IPS-18a (cell line): ENCODE measurements around the gene RGL3.
"Not testable (repeated sequence)": the region's sequence is repeated elsewhere in the genome, so short reads cannot be mapped to it uniquely, and the experiment has no call there.

Experiments used
- H3K27ac ChIP-seq: one replicate; pipeline ENCODE4 v1.5.1; 2013; ENCODE audit warnings: low read length
- H3K27me3 ChIP-seq: one replicate; pipeline ENCODE4 v1.6.1; 2013; ENCODE audit warnings: mild to moderate bottlenecking, low read length; ENCODE audit not compliant: control insufficient read depth, insufficient read depth
- H3K36me3 ChIP-seq: one replicate; pipeline ENCODE4 v1.6.1; 2013; ENCODE audit warnings: low read depth, low read length; ENCODE audit not compliant: control insufficient read depth
- H3K4me1 ChIP-seq: one replicate; pipeline ENCODE4 v1.6.1; 2013; ENCODE audit warnings: low read depth, low read length; ENCODE audit not compliant: control insufficient read depth
- H3K4me3 ChIP-seq: one replicate; pipeline ENCODE4 v1.5.1; 2013; ENCODE audit warnings: low read length
- H3K9ac ChIP-seq: one replicate; pipeline ENCODE4 v1.6.1; 2013; ENCODE audit warnings: mild to moderate bottlenecking, low read length, moderate library complexity
- H3K9me3 ChIP-seq: one replicate; pipeline ENCODE4 v1.6.1; 2013; ENCODE audit warnings: low read depth, low read length; ENCODE audit not compliant: control insufficient read depth

Gene RGL3

DNA sequence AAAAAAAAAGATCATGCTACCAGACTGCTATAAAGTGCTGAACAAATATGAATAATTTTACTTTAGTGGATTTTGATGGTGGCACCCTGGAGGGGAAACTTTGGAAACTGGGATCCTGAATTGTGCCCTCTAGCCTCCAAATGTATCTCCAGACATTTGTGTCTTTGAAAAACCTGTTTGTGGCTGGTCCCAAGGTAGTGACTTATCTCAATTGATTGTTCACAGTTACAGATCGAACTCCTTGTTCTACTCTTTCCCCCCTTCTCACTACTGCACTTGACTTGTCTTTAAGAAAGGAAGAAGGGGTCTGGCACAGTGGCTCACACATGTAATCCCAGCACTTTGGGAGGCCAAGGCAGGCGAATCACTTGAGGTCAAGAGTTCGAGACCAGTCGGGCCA lies 10.5 kb downstream of the RGL3 start:
- Histone ChIP-seq H3K4me1 (no peaks in the 10 kb centered on the region), H3K9ac (no peak overlapping the region), H3K4me3 (no peak overlapping the region), H3K27me3 (no peaks in the 10 kb centered on the region), H3K9me3 (no peaks in the 10 kb centered on the region), H3K27ac (no peak overlapping the region), H3K36me3 (peaks cover 3% of the 10 kb centered on the region)

DNA sequence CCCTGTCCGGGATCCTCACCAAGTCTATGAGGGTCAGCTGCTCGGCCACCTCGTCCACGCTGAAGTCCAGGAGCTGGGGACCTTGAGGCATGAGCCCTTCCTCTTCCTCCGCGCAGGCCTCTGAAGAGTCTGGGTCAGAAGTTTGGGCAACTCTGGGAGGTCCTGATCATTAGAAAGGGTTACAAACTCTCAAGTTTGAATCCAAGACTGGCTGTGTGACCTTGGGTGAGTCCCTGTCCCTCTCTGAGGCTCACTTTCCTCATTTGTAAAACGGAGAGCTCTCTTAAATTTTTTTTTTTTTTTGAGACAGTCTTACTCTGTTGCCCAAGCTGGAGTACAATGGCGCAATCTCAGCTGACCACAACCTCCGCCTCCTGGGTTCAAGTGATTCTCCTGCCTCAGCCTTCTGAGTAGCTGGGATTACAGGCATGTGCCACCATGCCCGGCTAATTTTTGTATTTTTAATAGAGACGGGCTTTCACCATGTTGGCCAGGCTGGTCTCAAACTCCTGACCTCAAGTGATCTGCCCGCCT lies 12.3 kb downstream of the RGL3 start:
- not testable (repeated sequence) for H3K4me1 ChIP-seq, H3K4me3 ChIP-seq, H3K36me3 ChIP-seq, H3K27me3 ChIP-seq, H3K9me3 ChIP-seq, H3K9ac ChIP-seq, H3K27ac ChIP-seq

DNA sequence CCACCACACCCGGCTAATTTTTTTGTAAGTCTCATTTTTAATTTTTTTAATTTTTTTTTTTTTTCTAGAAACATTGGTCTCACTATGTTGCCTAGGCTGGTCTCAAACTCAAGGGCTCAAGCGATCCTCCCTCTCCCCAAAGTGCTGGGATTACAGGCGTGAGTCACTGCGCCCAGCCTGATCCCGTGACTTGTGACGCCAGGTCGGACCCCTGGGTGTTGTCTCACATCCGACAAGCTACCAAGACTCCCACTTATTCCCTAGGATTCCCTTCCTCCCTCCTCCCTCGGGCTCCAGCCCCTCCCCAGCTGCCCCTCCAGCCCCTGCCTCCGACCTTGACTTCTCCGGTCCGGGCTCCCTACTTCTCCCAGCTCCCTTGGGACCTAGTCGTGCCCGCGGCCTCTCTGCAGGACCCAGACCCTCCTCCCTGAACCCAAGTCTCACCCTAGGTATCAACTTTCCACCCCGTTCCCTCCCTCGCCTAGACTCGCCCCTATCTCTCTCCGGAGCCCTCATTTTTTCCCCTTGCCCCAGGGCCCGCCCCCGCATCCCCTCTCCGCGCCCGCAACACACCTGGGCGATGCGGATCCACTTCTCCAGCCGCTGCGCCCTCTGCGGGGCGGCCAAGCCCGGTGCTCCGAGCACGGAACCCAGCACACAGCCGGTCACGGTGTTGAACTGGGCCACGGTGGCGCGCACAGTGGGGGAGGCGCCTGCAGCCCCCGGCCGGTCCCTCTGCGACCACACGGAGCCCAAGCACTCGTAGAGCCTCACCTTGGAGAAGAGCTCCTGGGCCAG lies 13.1 kb downstream of the RGL3 start:
- no peak overlapping the region for H3K27ac ChIP-seq
- H3K4me1 ChIP-seq = no peaks in the 10 kb centered on the region
- H3K9me3 ChIP-seq = no peaks in the 10 kb centered on the region
- H3K36me3 ChIP-seq = peaks cover 9% of the 10 kb centered on the region
- H3K9ac ChIP-seq = no peak overlapping the region
- H3K4me3 ChIP-seq = peak overlapping the region; percentile 39
- H3K27me3 ChIP-seq = no peaks in the 10 kb centered on the region

DNA sequence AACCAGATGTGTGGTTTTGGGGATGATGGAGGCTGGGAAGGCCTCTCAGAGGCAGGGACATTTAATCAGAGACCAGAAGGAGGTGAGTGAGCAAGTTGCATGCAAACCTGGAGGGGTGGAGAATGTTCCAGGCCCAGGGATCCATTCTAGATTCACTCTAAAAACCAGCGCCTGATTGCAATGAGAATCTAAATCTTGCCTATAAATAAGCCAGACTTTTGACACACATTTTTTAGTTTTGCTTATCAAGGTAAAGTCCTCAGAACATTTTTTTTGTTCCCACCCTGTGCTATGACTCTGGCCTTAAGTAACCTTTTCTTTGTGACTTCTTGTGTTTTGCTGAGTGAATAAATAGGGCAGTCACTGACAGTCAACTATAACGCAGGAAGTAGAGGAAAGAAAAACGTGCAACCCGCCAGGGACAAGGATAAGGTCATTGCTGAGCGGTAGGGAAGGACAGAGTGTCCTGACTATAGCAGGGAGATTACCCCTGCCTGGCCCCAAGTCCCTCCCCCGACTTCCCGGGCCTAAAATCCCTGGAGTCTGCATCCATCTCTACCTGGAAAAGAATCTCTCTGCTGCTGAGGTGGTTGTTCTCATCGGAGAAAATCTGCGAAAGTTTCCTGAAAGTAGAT lies 14.4 kb downstream of the RGL3 start:
- Histone ChIP-seq H3K4me3 (no peak overlapping the region), H3K27ac (no peak overlapping the region), H3K9ac (no peak overlapping the region), H3K9me3 (no peaks in the 10 kb centered on the region), H3K4me1 (no peaks in the 10 kb centered on the region), H3K27me3 (no peaks in the 10 kb centered on the region), H3K36me3 (peaks cover 13% of the 10 kb centered on the region)

DNA sequence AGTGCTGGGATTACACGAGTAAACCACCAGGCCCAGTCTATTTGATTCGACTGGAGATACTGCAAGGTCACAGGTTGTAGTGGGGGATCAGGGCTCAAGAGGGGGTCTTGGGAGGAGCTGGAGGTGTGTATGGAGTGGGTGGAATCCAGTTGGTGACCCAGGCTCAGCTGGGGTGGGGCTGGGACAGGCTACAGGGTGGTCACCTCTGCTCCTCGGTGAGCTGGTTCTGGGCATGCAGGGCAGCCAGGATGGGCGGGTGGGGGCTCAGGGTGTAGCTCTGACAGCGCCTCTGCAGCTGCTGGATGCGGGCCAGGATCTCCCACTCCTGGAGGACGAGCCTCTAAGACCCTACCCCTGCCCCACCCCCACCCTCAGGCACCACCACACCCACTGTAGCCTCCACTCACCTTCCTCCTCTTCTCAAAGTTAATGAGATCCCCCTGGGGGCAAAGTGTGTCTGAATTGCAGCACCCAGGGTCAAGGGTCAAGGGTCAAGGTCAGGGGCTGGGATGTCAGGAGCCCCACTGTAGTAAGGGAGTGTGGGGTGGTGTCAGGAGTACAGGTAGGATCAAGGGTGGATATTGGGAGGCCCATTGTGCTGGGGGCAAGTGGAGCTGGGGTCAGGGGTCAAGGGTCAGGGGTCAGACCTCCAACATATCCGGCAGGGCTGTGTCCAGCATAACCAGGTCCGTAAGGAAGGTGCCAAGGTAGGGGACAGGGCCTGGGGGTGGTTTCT lies 17.1 kb downstream of the RGL3 start:
- Histone ChIP-seq H3K4me1 (no peaks in the 10 kb centered on the region), H3K27me3 (no peaks in the 10 kb centered on the region), H3K27ac (no peak overlapping the region), H3K9ac (no peak overlapping the region), H3K4me3 (no peak overlapping the region), H3K9me3 (no peaks in the 10 kb centered on the region), H3K36me3 (peaks cover 18% of the 10 kb centered on the region)

DNA sequence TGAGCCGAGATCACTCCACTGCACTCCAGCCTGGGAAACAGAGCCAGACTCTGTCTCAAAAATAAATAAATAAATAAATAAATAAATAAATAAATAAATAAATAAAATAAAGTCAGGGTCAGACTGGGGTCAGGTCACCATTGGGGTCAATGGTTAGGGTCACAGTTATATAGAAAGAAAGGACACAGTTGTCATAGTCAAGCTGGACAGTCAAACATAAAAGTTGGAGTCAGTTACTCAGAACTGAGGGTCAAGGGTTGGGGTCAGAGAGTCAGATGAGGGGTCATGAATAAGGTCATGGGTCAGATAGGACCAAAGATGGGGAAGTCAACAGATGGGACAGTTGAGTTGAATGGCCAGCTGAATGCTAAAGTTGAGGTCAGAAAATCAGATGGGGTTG lies 18.3 kb downstream of the RGL3 start:
- no peaks in the 10 kb centered on the region for H3K9me3 ChIP-seq
- H3K4me1 ChIP-seq = no peaks in the 10 kb centered on the region
- H3K9ac ChIP-seq = no peak overlapping the region
- H3K36me3 ChIP-seq = peaks cover 18% of the 10 kb centered on the region
- no peak overlapping the region for H3K4me3 ChIP-seq
- no peak overlapping the region for H3K27ac ChIP-seq
- no peaks in the 10 kb centered on the region for H3K27me3 ChIP-seq

DNA sequence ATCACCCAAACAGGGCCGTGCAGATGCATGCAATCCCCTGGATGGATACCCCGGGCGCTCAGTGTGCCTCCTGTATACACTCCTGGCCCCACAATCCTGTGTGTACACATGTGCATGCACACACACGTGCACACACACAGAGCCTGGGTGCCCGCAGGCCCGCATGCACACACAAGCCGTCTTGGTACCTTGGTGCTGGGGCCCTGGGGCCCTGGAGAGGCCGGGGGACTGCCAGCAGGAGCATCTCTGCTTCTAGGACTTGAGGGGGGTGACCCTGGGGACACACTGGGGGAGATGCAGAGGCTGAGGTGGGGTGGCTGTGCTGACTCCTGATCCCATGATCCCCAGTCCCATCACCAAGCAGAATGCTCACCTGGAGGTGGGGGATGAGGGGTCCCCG lies 19.4 kb downstream of the RGL3 start:
- Histone ChIP-seq H3K4me3 (no peak overlapping the region), H3K9me3 (no peaks in the 10 kb centered on the region), H3K27ac (no peak overlapping the region), H3K27me3 (no peaks in the 10 kb centered on the region), H3K4me1 (no peaks in the 10 kb centered on the region), H3K36me3 (peaks cover 18% of the 10 kb centered on the region), H3K9ac (no peak overlapping the region)

DNA sequence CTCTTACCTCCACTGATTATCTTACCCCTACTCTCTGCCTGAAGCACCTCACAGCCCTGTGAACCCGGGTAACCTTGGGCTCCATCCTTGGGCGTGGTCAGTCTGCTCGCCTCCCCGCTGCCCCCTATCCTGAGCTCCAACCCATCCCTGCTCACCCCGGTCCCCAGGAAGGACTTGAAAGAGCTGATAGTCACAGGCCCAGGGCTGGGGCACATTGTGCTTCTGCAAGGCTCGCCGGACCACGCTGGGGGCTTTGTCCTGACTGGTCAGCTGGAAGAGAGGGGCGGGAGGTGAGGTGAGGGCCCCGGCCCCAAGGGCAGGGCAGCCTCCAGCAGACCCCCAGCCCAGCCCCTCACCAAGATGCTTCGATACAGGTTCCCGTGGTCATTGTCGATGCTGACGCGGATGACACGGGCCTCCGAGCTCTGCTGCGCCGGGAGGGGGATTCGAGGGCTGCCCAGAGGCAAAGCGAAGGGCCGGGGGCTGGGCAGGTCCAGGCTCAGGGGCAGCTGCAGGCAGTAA lies 22.0 kb downstream of the RGL3 start:
- Histone ChIP-seq H3K4me3 (no peak overlapping the region), H3K27me3 (no peaks in the 10 kb centered on the region), H3K27ac (no peak overlapping the region), H3K4me1 (no peaks in the 10 kb centered on the region), H3K36me3 (peaks cover 11% of the 10 kb centered on the region), H3K9ac (no peak overlapping the region), H3K9me3 (no peaks in the 10 kb centered on the region)

DNA sequence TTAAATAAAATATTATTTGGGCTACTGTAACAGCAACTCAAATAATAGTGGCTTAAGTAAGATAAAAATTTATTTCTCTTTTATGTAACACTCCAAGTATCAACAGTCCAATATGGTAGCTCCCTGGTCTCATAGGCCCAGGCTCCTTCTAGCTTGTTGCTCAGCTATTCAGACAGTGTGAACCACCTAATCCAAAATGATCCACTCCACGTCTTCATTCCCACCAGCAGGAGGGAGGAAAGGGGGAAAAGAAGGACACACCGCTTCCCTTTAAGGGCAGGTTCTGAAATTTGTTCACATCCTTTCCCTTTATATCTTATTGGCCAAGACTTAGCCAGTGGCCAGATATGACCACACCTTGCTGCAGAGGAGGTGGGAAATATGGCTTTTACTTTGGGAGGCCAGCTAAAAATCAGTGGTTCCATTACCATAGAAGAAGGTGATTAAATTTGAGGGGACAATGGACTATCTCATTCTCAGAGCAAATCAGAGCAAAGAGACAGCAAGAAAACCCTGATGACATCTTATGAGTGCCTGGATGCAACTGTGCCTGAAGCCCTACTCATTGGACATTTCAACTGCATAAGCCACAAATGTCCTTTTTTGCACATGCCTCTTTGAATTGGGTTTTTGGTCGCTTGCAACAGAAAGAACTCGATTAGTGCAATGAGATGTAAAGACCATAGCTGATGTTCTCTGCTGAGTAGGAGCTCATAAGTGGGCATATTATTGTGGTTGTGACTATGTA lies 28.0 kb downstream of the RGL3 start:
- no peaks in the 10 kb centered on the region for H3K4me1 ChIP-seq
- no peak overlapping the region for H3K27ac ChIP-seq
- no peaks in the 10 kb centered on the region for H3K27me3 ChIP-seq
- H3K4me3 ChIP-seq = no peak overlapping the region
- no peaks in the 10 kb centered on the region for H3K9me3 ChIP-seq
- H3K9ac ChIP-seq = no peak overlapping the region
- no peaks in the 10 kb centered on the region for H3K36me3 ChIP-seq

DNA sequence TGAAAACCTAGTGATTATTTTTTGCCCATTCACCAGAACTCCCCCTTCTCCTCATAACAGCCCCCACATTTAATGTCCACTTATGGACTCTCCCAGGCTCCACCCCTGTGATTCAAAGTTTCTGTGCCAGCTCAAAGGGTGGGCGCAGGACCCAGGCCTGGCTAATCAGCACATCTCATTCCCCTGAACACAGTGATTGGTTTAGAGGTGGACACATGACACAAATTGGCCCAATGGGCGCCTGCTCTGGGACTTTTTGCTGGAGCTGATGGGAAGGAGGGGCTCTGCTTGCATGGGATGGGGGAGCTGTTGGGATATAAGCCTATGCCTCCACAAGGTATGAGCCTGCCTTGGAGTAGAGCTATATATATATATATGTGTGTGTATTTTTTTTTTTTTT lies 28.8 kb downstream of the RGL3 start:
- Histone ChIP-seq H3K9me3 (no peaks in the 10 kb centered on the region), H3K9ac (no peak overlapping the region), H3K4me3 (no peak overlapping the region), H3K4me1 (no peaks in the 10 kb centered on the region), H3K27ac (no peak overlapping the region), H3K27me3 (no peaks in the 10 kb centered on the region), H3K36me3 (no peaks in the 10 kb centered on the region)
